ENCODE data around the gene TRAPPC13. TPM values are rescaled to one million over a fixed set of nuclear protein-coding genes. Genes with fewer than 3 reads are reported as not detected.
A peak's percentile ranks its signal among the peaks of the same experiment; 100 is the strongest.

Gene TRAPPC13
- total and polyA plus RNA-seq, 2 donors (not counting 1 experiment from before 2014, with no cell fraction given) = 22.8 to 34.8 TPM

DNA sequence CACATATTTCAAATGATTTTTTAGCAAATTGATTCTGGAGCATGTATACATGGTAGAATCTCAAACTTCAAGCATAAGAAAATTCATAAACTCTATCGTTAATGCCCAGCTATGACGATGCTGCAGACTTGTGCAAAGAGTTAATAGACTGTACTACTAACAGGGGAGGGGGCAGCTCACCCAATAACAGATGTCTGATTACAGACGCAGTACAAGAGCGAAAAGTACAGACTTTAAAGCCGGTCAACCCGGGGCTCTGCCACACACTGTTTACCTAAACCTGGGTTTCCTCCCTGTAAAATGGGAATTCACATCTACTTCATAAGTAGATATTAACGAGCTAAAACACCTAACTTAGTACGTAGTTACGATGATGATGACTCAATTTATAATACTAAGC, 1.3 kb upstream of the TRAPPC13 start:
- DNase-seq (ENCODE audit: low read depth in 2 of 2) = peak in 1 of 2 donors; percentile 1
- H3K4me1 ChIP-seq (ENCODE audit: control insufficient read depth, extremely low read depth, insufficient read depth, low read length) = peaks cover 2% of the 10 kb centered on the region
- H3K9ac ChIP-seq (ENCODE audit: insufficient read depth, low read length) = peak overlapping the region; percentile 79
- no peaks in the 10 kb centered on the region for H3K9me3 ChIP-seq (ENCODE audit: control insufficient read depth, insufficient read depth, low read depth, low read length)
- no peaks in the 10 kb centered on the region for H4K20me1 ChIP-seq (ENCODE audit: control insufficient read depth, extremely low read depth, insufficient read depth, low read length)
- no peak for TF ChIP-seq EZH2 (IDR thresholded peaks at IDR 0.05; ENCODE audit: low read length, missing control alignments)
- TF ChIP-seq, protein P1, sequence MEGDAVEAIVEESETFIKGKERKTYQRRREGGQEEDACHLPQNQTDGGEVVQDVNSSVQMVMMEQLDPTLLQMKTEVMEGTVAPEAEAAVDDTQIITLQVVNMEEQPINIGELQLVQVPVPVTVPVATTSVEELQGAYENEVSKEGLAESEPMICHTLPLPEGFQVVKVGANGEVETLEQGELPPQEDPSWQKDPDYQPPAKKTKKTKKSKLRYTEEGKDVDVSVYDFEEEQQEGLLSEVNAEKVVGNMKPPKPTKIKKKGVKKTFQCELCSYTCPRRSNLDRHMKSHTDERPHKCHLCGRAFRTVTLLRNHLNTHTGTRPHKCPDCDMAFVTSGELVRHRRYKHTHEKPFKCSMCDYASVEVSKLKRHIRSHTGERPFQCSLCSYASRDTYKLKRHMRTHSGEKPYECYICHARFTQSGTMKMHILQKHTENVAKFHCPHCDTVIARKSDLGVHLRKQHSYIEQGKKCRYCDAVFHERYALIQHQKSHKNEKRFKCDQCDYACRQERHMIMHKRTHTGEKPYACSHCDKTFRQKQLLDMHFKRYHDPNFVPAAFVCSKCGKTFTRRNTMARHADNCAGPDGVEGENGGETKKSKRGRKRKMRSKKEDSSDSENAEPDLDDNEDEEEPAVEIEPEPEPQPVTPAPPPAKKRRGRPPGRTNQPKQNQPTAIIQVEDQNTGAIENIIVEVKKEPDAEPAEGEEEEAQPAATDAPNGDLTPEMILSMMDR (conservative IDR thresholded peaks at IDR 0.05 in 1 of 2, IDR thresholded peaks at IDR 0.05 in 1 of 2; ENCODE audit: low read depth in 1 of 2, low read length in 2 of 2) = no peak
- H3K27me3 ChIP-seq (ENCODE audit: control insufficient read depth, insufficient read depth, low read length) = no peaks in the 10 kb centered on the region
- no peaks in the 10 kb centered on the region for H3K36me3 ChIP-seq (ENCODE audit: control insufficient read depth, insufficient read depth, low read length)
- peak overlapping the region; percentile 64 to 97 (median 90) for H3K4me3 ChIP-seq (replicated peaks in 1 of 4; ENCODE audit: control extremely low read depth in 1 of 4, insufficient read depth in 1 of 4, low read depth in 3 of 4, low read length in 4 of 4)
- peak overlapping the region; percentile 81 for H3K27ac ChIP-seq (ENCODE audit: insufficient read depth, low read length)
- H2AFZ ChIP-seq (ENCODE audit: low read length) = peak overlapping the region; percentile 97
- peaks cover 67% of the 10 kb centered on the region for H3K79me2 ChIP-seq (ENCODE audit: control insufficient read depth, insufficient read depth, low read length)
- H3K4me2 ChIP-seq (ENCODE audit: extremely low read depth, insufficient read depth, low read length) = peak overlapping the region; percentile 98

DNA sequence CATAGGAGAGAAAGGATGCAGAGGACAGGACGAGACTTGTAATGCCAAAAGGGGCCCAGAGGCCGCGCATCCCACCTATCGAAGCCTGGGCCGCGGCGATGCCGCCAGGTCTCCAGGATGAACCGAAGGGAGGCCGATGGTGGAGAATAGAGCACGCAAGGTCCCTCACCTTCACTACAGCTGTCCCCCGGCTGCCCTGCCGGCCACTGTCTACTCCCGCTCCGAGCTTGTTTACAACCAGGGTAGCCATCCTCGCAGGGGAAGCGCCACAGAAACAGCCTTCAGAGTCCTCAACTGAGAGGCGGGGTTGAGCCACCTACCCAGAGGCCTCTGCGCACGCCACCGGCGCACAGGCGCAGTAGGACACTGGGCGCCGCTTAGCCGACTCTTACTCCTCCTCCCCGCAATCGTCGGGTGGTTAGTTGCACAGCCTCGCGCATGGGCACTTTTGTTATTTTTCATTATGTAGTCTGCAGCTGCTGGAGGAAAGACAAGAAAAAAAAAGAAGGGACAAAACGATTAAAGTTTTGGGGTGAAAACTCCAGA, 729 bp upstream of the TRAPPC13 start, which contains the start of gene TRIM23:
TSS of gene TRIM23 (minus strand) at position 309 of the 546 bp plus-strand sequence. CDS start at position 250, 59 bp downstream.
- H4K20me1 ChIP-seq (ENCODE audit: control insufficient read depth, extremely low read depth, insufficient read depth, low read length) = no peaks in the 10 kb centered on the region
- no peaks in the 10 kb centered on the region for H3K27me3 ChIP-seq (ENCODE audit: control insufficient read depth, insufficient read depth, low read length)
- H3K4me3 ChIP-seq (replicated peaks in 1 of 4; ENCODE audit: control extremely low read depth in 1 of 4, insufficient read depth in 1 of 4, low read depth in 3 of 4, low read length in 4 of 4) = peak within 1 kb of the TSS; percentile 64 to 97 (median 90)
- no peaks in the 10 kb centered on the region for H3K36me3 ChIP-seq (ENCODE audit: control insufficient read depth, insufficient read depth, low read length)
- no peaks in the 10 kb centered on the region for H3K9me3 ChIP-seq (ENCODE audit: control insufficient read depth, insufficient read depth, low read depth, low read length)
- H3K4me1 ChIP-seq (ENCODE audit: control insufficient read depth, extremely low read depth, insufficient read depth, low read length) = peaks cover 2% of the 10 kb centered on the region
- H3K9ac ChIP-seq (ENCODE audit: insufficient read depth, low read length) = peak within 1 kb of the TSS; percentile 79
- DNase-seq (ENCODE audit: low read depth in 2 of 2) = peak; percentile 91 to 93
- H3K79me2 ChIP-seq (ENCODE audit: control insufficient read depth, insufficient read depth, low read length) = peaks cover 63% of the 10 kb centered on the region
- TF ChIP-seq, protein P1 (conservative IDR thresholded peaks at IDR 0.05 in 1 of 2, IDR thresholded peaks at IDR 0.05 in 1 of 2; ENCODE audit: low read depth in 1 of 2, low read length in 2 of 2) = no peak
- no peak for TF ChIP-seq EZH2 (IDR thresholded peaks at IDR 0.05; ENCODE audit: low read length, missing control alignments)
- peak within 1 kb of the TSS; percentile 81 for H3K27ac ChIP-seq (ENCODE audit: insufficient read depth, low read length)
- H3K4me2 ChIP-seq (ENCODE audit: extremely low read depth, insufficient read depth, low read length) = peak within 1 kb of the TSS; percentile 98
- H2AFZ ChIP-seq (ENCODE audit: low read length) = peak within 1 kb of the TSS; percentile 97

DNA sequence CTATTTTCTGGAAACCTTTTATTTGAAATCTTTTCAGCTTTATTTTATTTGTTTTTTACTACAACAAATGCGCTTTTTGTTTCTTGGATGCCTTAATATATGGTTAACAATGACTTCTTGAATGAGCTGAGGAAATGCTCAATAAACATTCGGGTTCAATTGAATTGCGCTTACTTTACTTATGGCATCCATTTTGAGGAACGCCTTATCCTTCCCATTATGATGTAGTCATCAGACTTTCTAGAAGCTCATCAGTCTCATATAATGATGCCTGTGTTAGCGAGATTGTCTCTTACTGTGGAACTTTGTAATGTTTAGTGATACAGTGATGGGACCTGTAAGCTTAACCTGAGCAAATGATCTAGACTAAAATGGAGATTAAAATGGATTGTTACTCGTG, 916 bp downstream of the TRAPPC13 start:
- TF ChIP-seq EZH2 (IDR thresholded peaks at IDR 0.05; ENCODE audit: low read length, missing control alignments) = no peak
- TF ChIP-seq, protein P1 (conservative IDR thresholded peaks at IDR 0.05 in 1 of 2, IDR thresholded peaks at IDR 0.05 in 1 of 2; ENCODE audit: low read depth in 1 of 2, low read length in 2 of 2) = no peak

More for the DNA sequence above, 916 bp downstream of the TRAPPC13 start:
- peak in 1 of 2 donors; percentile 0 for DNase-seq (ENCODE audit: low read depth in 2 of 2)
- H3K79me2 ChIP-seq (ENCODE audit: control insufficient read depth, insufficient read depth, low read length) = peaks cover 62% of the 10 kb centered on the region
- no peaks in the 10 kb centered on the region for H3K9me3 ChIP-seq (ENCODE audit: control insufficient read depth, insufficient read depth, low read depth, low read length)
- no peaks in the 10 kb centered on the region for H3K36me3 ChIP-seq (ENCODE audit: control insufficient read depth, insufficient read depth, low read length)
- no peaks in the 10 kb centered on the region for H3K27me3 ChIP-seq (ENCODE audit: control insufficient read depth, insufficient read depth, low read length)
- peak overlapping the region; percentile 69 for H3K9ac ChIP-seq (ENCODE audit: insufficient read depth, low read length)
- H3K4me3 ChIP-seq (replicated peaks in 1 of 4; ENCODE audit: control extremely low read depth in 1 of 4, insufficient read depth in 1 of 4, low read depth in 3 of 4, low read length in 4 of 4) = peak overlapping the region; percentile 64 to 97 (median 90)
- no peak overlapping the region for H2AFZ ChIP-seq (ENCODE audit: low read length)
- H3K27ac ChIP-seq (ENCODE audit: insufficient read depth, low read length) = no peak overlapping the region
- H3K4me1 ChIP-seq (ENCODE audit: control insufficient read depth, extremely low read depth, insufficient read depth, low read length) = peaks cover 2% of the 10 kb centered on the region
- H3K4me2 ChIP-seq (ENCODE audit: extremely low read depth, insufficient read depth, low read length) = peak overlapping the region; percentile 73
- no peaks in the 10 kb centered on the region for H4K20me1 ChIP-seq (ENCODE audit: control insufficient read depth, extremely low read depth, insufficient read depth, low read length)
